Motor neuron (in vitro differentiated cells): ENCODE results near the gene HSD17B13. TPM values are rescaled to one million over a fixed set of nuclear protein-coding genes. Genes with fewer than 3 reads are reported as not detected.
"Not testable (repeated sequence)": the region's sequence is repeated elsewhere in the genome, so short reads cannot be mapped to it uniquely, and the experiment has no call there.

Source experiments
- ATAC-seq, 8 experiments: fragments of 200-7000 bp; cut with Tn5 transposase; replicated peaks in 6 of 8; 2 replicates each; pipeline ENCODE4 v1.8.0; 2021; ENCODE audit warnings: mild to moderate bottlenecking in 8 of 8, moderate library complexity in 8 of 8
- H3K27ac ChIP-seq, 2 donors: fragments of 250-450 bp; sonication (Bioruptor Pico); 2 replicates each; pipeline ENCODE4 v1.9.0; 2021; ENCODE audit warnings: antibody characterized with exemption in 2 of 2, mild to moderate bottlenecking in 2 of 2, moderate library complexity in 1 of 2
- H3K4me1 ChIP-seq, 2 donors: fragments of 250-450 bp; sonication (Bioruptor Pico); replicated peaks in 1 of 2; 2 replicates each; pipeline ENCODE4 v1.6.1; 2021; ENCODE audit warnings: antibody characterized with exemption in 2 of 2, mild to moderate bottlenecking in 2 of 2, moderate library complexity in 1 of 2
- H3K4me3 ChIP-seq, 5 donors: fragments of 250-450 bp; sonication (Bioruptor Pico); 2 replicates each; pipeline ENCODE4 v1.9.0; 2021; ENCODE audit warnings: antibody characterized with exemption in 5 of 5, mild to moderate bottlenecking in 5 of 5, moderate library complexity in 4 of 5
- WGBS, 10 experiments: fragments of 450-650 bp; shearing (Covaris generic); methylation state at CpG; one replicate each; pipeline ENCODE4 v1.0.0; 2022; 5-methylcytosine and 5-hydroxymethylcytosine counted together
- in situ Hi-C, 9 experiments: fragments of 400-800 bp; cut with MboI; loops; one replicate each; pipeline ENCODE4 v1.15.0; 2021; ENCODE audit warnings: low sequenced_read_pairs in 9 of 9, low pct_unique_long_range_greater_than_20kb in 2 of 9; ENCODE audit not compliant: unreplicated experiment in 9 of 9
- total RNA-seq, 8 experiments: library from RNA; unstranded; fragments of 300-600 nt; gene quantifications; 2 replicates each; pipeline versions ENCODE4 v1.2.3 to v1.2.4, GENCODE V29; 2022

HSD17B13 gene
- total RNA-seq, 8 experiments from 2014 or later = 0.21 to 19.3 (median 0.65) TPM

DNA sequence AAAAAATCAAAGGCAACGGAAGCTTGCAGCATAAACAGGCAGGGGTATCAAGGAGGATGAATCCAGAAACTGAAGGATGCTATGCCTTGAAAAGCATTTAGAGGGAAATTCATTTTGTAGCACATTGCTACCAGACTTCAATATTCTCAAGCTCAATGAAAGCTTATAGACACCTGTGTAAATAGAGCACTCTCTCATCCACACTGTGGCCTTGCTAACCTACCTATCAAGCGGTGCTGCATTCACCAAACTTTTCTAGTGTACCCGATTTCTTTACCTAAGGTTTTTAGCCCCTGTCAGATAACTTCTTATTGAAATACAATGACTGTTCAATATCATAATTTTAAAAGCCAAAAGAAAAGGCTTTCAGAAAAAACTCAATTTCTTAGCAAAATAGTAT, 20.2 kb upstream of the HSD17B13 start:
- H3K4me1 ChIP-seq = no peaks in the 10 kb centered on the region
- in situ Hi-C loops = no loop called here

DNA sequence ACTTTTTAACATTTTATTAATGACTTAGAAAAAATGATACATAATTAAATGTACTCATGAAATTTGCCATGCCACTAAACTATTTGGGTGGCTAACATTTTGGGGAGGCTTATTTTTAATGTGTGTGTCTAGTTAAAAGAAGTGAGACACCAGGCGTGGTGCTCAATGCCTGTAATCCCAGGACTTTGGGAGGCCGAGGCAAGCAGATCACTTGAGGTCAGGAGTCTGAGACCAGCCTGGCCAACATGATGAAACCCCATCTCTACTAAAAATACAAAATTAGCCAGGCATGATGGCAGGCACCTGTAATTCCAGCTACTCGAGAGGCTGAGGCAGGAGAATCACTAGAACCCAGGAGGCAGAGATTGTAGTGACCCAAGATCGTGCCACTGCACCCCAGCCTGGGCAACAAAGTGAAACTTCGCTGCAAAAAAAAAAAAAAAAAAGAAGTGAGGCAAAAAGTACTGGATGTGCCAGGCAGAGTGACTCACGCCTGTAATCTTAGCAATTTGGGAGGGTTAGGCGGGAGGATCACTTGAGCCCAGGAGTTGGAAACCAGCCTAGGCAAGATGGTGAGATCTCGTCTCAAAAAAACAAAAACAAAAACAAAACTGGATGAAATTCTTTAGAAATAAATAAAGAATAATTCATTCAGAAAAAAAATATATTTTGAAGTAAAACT, 19.4 kb upstream of the HSD17B13 start:
- H3K4me1 ChIP-seq, in situ Hi-C loops, H3K27ac ChIP-seq, H3K4me3 ChIP-seq: not testable (repeated sequence)
- 30 to 100% (median 82%) methylated on average over 1 to 7 of the region's 8 CpGs; no CpG with 5 or more reads in 1 of the 10 experiments for WGBS, 10 experiments
- ATAC-seq = peak in 2 of 8 experiments; percentile 31 to 87

More for the DNA sequence above, 20.2 kb upstream of the HSD17B13 start:
- ATAC-seq = no peak
- no peak overlapping the region for H3K4me3 ChIP-seq
- 75 to 100% (median 93%) methylated on average over 1 to 3 of the region's 3 CpGs; no CpG with 5 or more reads in 1 of the 10 experiments for WGBS, 10 experiments
- no peak overlapping the region for H3K27ac ChIP-seq

DNA sequence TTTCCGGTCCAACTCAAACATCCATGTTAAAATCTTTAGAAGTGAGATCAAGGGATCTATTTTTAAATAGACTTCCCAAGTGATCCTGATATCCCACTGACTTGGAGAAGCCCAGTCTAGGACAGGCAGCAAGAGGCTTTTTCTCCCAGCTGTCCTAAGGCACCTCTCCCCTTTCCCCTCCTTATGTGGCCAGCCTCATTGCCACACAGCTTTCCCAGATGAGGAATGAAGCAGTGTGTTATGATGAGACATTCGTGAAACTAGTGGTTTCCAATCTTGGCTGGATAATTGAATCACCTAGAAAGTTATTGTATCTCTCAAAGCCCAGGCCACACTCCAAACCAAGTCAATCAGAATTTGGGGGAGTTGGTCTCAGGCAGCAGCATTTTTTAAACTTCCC, 16.8 kb upstream of the HSD17B13 start:
- WGBS, 10 experiments = 58 to 100% (median 92%) methylated on average over 1 to 2 of the region's 2 CpGs; no CpG with 5 or more reads in 3 of the 10 experiments
- H3K27ac ChIP-seq = no peak overlapping the region
- H3K4me3 ChIP-seq = no peak overlapping the region
- ATAC-seq = no peak
- no peaks in the 10 kb centered on the region for H3K4me1 ChIP-seq
- in situ Hi-C loops = no loop called here

DNA sequence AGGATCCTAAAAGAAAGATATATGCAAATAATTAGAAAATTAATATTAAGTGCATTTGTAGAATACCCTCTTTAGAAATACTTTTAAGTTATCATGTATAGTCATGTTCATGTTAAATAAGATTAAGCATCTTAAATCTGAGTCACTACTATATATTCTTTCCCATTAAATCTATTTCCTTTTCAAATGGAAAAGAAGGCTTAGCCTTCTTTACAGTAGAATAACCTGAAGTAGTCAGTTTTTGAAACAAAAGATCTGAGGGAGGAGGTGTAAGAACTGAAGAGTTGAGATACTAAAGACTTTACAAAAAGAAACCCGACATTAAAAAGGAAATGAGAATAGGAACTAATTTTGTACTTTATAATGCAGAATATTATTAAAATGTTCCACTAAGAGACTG, 14.7 kb upstream of the HSD17B13 start:
- H3K27ac ChIP-seq = no peak overlapping the region
- in situ Hi-C loops = no loop called here
- 78 to 100% (median 96%) methylated on average over 1 of the region's 1 CpG; no CpG with 5 or more reads in 2 of the 10 experiments for WGBS, 10 experiments
- H3K4me1 ChIP-seq = no peaks in the 10 kb centered on the region
- ATAC-seq = no peak
- no peak overlapping the region for H3K4me3 ChIP-seq

DNA sequence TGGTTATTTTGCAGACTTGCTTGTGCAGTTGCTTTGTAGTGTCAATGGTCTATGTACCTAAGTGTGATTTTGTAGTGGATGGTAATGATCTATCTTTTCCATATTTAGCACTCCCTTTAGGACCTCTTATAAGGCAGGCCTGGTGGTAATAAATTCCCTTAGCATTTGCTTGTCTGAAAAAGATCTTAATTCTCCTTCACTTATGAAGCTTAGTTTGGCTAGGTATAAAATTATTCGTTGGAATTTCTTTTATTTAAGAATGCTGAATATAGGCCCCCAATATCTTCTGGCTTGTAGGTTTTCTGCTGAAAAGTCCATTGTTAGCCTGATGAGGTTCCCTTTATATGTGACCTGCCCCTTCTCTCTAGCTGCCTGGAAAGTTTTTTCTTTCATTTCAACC, 10.6 kb upstream of the HSD17B13 start:
- Histone ChIP-seq H3K4me1 (no peaks in the 10 kb centered on the region), H3K27ac (no peak overlapping the region), H3K4me3 (no peak overlapping the region)
- no peak for ATAC-seq
- 92 to 100% (median 100%) methylated on average over 1 of the region's 1 CpG; no CpG with 5 or more reads in 2 of the 10 experiments for WGBS, 10 experiments
- in situ Hi-C loops = no loop called here

DNA sequence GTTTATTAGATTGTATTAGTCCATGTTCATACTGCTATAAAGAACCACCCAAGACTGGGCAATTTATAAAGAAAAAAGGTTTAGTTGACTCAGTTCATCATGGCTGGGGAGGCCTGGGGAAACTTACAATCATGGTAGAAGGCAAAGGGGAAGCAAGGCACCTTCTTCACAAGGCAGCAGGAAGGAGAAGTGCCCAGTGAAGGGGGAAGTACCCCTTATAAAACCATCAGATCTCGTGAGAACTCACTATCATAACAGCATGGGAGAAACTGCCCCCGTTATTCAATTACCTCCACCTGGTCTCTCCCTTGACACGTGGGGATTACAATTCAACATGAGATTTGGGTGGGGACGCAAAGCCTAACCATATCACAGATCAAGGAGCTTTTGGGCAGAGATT, 8.1 kb upstream of the HSD17B13 start:
- in situ Hi-C loops = no loop called here
- 42 to 100% (median 86%) methylated on average over 1 to 4 of the region's 4 CpGs; no CpG with 5 or more reads in 2 of the 10 experiments for WGBS, 10 experiments
- ATAC-seq = no peak
- Histone ChIP-seq H3K27ac (no peak overlapping the region), H3K4me3 (no peak overlapping the region), H3K4me1 (no peaks in the 10 kb centered on the region)

DNA sequence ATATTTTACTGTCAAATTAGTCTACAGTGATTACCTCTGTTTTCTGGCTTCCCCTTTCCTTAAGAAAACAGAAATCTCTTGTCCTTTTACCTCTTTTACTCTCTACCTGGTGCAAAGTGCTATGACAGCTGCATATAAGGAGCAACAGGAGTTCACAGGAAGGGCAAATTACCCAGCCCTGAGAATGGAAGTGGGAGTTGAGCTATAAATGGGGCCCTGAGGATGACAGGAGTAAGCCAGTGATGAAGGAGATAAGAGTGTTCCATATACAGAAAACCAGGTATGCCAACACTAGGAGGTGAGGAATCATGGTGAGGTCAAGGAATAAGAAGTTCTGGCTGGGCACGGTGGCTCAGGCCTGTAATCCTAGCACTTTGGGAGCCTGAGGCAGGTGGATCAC, 4.5 kb upstream of the HSD17B13 start:
- WGBS, 10 experiments = 100% methylated on average over 1 of the region's 1 CpG; no CpG with 5 or more reads in 8 of the 10 experiments
- Histone ChIP-seq H3K4me1 (no peaks in the 10 kb centered on the region), H3K27ac (no peak overlapping the region), H3K4me3 (no peak overlapping the region)
- in situ Hi-C loops = no loop called here
- ATAC-seq = no peak

DNA sequence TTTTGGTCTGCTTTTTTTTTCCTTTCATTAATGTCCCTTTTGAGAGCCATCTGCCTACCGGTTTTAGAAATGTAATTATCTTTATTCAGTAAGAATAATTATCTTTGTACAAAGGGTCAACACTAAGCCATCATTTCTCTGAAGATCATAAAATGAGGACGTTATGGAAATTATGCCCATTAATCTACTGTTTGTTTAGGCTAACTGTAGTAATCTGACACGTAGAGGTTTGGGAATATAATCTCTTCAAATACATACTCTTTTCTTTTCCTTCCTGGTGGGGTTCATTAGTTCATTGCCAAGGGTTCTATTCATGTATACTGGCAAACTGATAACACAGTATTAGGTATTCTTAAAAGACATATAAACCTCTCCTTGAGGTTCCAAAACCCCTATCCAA, 3.8 kb upstream of the HSD17B13 start:
- H3K4me1 ChIP-seq = no peaks in the 10 kb centered on the region
- WGBS, 10 experiments = 8 to 100% (median 81%) methylated on average over 1 to 3 of the region's 3 CpGs; no CpG with 5 or more reads in 1 of the 10 experiments
- no peak overlapping the region for H3K4me3 ChIP-seq
- H3K27ac ChIP-seq = no peak overlapping the region
- ATAC-seq = peak in 1 of 8 experiments; percentile 26
- in situ Hi-C loops = no loop called here

DNA sequence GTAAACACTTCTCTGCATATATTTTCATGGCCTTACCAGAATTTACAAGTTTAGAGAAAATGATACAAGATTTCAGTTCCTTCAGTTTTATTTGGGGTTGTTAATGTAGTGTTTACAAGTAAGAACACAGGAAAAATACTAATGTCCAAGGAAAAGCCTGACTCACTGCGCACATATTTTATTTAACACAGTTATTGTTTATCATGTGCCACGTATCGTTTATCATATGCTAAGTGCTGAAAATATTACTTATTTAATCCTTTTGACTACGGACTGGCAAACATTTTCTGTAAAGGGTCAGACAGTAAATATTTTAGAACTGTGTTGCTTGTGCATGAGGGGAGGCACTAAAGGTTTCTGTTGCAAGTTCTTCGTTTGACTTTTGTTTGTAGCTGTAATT, 794 bp downstream of the HSD17B13 start:
- Histone ChIP-seq H3K27ac (no peak overlapping the region), H3K4me1 (no peaks in the 10 kb centered on the region), H3K4me3 (no peak overlapping the region)
- 4 to 92% (median 85%) methylated on average over 1 to 5 of the region's 5 CpGs; no CpG with 5 or more reads in 1 of the 10 experiments for WGBS, 10 experiments
- in situ Hi-C loops = no loop called here
- ATAC-seq = peak in 3 of 8 experiments; percentile 9 to 35 (median 21)

DNA sequence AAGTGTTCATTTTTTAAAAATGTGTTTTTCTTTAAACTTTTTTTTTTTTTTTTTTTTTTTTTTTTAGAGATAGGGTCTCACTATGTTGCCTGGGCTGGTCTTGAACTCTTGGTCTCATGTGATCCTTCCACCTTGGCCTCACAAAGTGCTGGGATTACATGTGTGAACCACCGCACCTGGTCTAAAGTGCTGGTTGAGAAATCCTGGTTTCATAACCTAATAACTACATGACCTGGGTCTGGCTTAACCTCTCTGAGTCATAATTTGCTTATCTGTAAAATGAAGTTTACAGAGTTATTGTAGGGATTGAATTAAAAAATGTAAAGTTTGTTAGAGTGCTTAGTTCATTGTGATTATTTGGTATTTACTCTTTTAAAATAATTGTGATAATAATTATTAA, 5.2 kb downstream of the HSD17B13 start:
- in situ Hi-C loops = no loop called here
- Histone ChIP-seq H3K27ac (no peak overlapping the region), H3K4me1 (no peaks in the 10 kb centered on the region), H3K4me3 (no peak overlapping the region)
- ATAC-seq = no peak
- 67 to 100% (median 100%) methylated on average over 1 of the region's 1 CpG; no CpG with 5 or more reads in 3 of the 10 experiments for WGBS, 10 experiments

DNA sequence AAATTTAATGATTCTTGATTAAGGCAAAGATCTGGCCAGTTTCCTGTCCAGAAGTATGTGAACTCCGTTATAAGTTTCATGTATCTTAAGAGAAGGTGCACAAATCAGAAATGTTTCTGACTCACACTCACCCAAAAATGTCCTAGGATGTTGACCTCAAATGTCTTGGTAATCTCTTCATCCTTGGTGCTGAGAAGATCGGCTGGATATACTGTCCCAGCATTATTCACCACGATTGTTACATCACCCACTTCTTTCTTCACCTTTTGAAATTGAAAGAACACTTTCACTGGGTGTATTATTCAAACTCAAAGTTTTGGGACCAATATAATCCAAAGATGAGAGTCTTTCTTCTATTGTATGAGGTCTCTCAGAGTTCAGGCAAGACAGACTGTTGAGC, 5.7 kb downstream of the HSD17B13 start:
- WGBS, 10 experiments = 73 to 100% (median 96%) methylated on average over 1 to 3 of the region's 3 CpGs; no CpG with 5 or more reads in 1 of the 10 experiments
- no peak for ATAC-seq
- in situ Hi-C loops = no loop called here
- Histone ChIP-seq H3K4me3 (no peak overlapping the region), H3K4me1 (no peaks in the 10 kb centered on the region), H3K27ac (no peak overlapping the region)

DNA sequence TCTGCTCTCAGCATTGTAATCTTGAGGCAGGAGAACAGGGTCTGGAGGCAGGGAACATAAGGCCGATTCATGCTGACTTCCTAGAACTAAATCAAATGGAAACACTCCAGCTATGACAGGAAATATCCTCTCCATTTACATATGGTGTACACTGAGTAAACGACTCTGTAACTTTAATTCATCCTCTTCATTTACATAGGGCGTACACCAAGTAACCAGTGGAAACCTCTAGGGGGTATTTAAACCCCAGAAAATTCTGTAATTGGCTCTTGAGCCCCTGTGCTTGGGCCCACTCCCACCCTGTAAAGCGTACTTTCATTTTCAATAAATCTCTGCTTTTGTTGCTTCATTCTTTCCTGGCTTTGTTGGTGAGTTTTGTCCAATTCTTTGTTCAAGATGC, 7.7 kb downstream of the HSD17B13 start:
- H3K4me1 ChIP-seq, H3K4me3 ChIP-seq, in situ Hi-C loops, H3K27ac ChIP-seq: not testable (repeated sequence)
- 0 to 94% (median 48%) methylated on average over 1 to 4 of the region's 4 CpGs; no CpG with 5 or more reads in 2 of the 10 experiments for WGBS, 10 experiments
- ATAC-seq = peak in 3 of 8 experiments; percentile 66 to 71 (median 67)

DNA sequence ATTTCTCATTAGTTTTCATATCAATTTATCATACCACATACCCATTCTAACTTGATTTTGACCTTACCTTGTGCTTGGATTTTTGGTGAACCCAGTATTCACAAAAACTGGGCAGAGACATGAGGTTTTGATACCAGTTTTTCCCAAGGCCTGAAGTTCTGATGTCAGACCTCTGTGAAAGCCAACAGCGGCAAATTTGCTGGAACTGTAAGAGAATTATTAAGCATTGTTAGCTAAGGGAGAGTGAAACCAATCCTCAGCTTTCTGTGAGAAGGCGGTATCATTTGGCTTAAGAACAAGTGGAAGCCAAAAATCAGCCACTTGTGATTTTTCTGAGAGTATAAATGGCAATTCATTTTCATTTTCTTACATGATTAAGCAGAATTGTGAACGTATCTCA, 8.9 kb downstream of the HSD17B13 start:
- no peak for ATAC-seq
- Histone ChIP-seq H3K27ac (no peak overlapping the region), H3K4me3 (no peak overlapping the region), H3K4me1 (no peaks in the 10 kb centered on the region)
- 86 to 100% (median 97%) methylated on average over 1 to 3 of the region's 3 CpGs for WGBS, 10 experiments
- in situ Hi-C loops = no loop called here

DNA sequence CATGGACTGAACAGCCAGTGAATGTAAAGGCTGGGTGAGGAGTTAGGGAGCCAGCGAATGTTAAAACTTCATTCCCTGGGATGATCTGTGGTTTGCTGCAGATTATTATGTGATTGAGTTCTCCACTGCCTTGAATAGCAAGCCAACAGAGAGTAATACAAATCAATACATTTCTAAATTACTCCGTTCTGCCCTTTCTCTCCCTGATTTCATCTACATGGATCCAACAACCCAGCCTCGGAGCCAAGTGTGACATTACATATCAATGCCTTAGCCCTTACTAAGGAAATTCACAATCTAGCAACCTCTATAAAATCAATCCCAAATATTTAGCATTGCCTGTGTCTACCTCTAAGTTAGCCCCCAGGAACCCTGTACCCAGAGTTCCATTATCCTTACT, 11.0 kb downstream of the HSD17B13 start:
- no peak overlapping the region for H3K27ac ChIP-seq
- in situ Hi-C loops = no loop called here
- no peak for ATAC-seq
- no peaks in the 10 kb centered on the region for H3K4me1 ChIP-seq
- 71 to 100% (median 98%) methylated on average over 1 to 3 of the region's 3 CpGs for WGBS, 10 experiments
- H3K4me3 ChIP-seq = no peak overlapping the region
